Sigmoid colon (tissue), 4 donors: Measurements from ENCODE around the gene ACTR6.

Source experiments
- EP300 ChIP-seq, 4 donors: sonication (generic); formaldehyde crosslinking; IDR thresholded peaks; one replicate each; pipeline ENCODE4 v1.6.1; 2017; ENCODE audit warnings: antibody characterized with exemption in 4 of 4
- POLR2A ChIP-seq, 2 donors: fragments of 450-650 bp; IDR thresholded peaks; one replicate each; pipeline ENCODE4 v1.6.1; 2016; ENCODE audit warnings: antibody characterized with exemption in 2 of 2, mild to moderate bottlenecking in 2 of 2, moderate library complexity in 2 of 2
- TF ChIP-seq, protein P1 (sequence below), 4 experiments: fragments of 450-650 bp in 3 of 4; fragments of 200-600 bp in 1 of 4; IDR thresholded peaks; one replicate each; pipeline ENCODE4 v1.5.1; 2016 to 2019; ENCODE audit warnings: antibody characterized with exemption in 4 of 4, mild to moderate bottlenecking in 3 of 4, moderate library complexity in 2 of 4

DNA sequence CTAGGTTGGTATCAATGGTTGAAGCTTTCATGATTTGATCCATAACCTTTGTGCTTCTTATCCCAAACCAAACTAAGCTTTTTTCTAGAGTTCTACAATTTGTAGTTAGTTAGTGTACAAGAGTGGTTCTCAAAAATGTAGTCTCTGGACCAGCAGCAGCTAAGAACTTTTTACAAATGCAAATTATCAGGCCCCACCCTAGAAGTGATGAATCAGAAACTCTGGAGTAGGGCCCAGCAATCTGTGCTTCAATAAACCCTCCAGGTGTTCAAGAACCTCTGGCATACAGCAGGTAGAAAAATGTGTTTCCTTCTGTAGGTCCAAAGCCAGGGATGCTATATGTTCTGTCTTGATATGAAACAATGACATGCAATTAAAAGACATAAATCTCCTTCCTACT, 26.1 kb upstream of the ACTR6 start:
- no peak for TF ChIP-seq EP300 (IDR thresholded peaks at IDR 0.05)
- TF ChIP-seq, protein P1, sequence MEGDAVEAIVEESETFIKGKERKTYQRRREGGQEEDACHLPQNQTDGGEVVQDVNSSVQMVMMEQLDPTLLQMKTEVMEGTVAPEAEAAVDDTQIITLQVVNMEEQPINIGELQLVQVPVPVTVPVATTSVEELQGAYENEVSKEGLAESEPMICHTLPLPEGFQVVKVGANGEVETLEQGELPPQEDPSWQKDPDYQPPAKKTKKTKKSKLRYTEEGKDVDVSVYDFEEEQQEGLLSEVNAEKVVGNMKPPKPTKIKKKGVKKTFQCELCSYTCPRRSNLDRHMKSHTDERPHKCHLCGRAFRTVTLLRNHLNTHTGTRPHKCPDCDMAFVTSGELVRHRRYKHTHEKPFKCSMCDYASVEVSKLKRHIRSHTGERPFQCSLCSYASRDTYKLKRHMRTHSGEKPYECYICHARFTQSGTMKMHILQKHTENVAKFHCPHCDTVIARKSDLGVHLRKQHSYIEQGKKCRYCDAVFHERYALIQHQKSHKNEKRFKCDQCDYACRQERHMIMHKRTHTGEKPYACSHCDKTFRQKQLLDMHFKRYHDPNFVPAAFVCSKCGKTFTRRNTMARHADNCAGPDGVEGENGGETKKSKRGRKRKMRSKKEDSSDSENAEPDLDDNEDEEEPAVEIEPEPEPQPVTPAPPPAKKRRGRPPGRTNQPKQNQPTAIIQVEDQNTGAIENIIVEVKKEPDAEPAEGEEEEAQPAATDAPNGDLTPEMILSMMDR (IDR thresholded peaks at IDR 0.05): no peak
- no peak for TF ChIP-seq POLR2A (IDR thresholded peaks at IDR 0.05)
